Kidney (tissue), 14 donors: ENCODE measurements around the gene SLC27A1. TPM values are rescaled to one million over a fixed set of nuclear protein-coding genes. Genes with fewer than 3 reads are reported as not detected.

Experiments used
- DNase-seq, 5 donors: peaks; one replicate each; pipeline ENCODE4 v3.0.0-alpha.2; 2013 to 2020
- FAIRE-seq: peaks from 2 replicates; lab custom pipeline; 2012; peaks lifted over from hg19 to GRCh38; lab: Jason Lieb, UNC
- H3K27ac ChIP-seq, 2 donors: one replicate each; pipeline ENCODE4 v1.7.0; 2013; ENCODE audit warnings: low read depth in 2 of 2, low read length in 2 of 2, inconsistent platforms in 1 of 2
- H3K27me3 ChIP-seq: one replicate; pipeline ENCODE4 v1.7.1; 2013; ENCODE audit warnings: low read length, inconsistent platforms; ENCODE audit not compliant: control insufficient read depth, insufficient read depth
- H3K36me3 ChIP-seq, 3 donors: one replicate each; pipeline versions ENCODE4 v1.7.0 to v1.7.1; 2013; ENCODE audit warnings: low read length in 3 of 3, control low read depth in 1 of 3, inconsistent platforms in 1 of 3; ENCODE audit not compliant: insufficient read depth in 3 of 3, control insufficient read depth in 2 of 3
- H3K4me1 ChIP-seq, 3 donors: one replicate each; pipeline versions ENCODE4 v1.7.0 to v1.7.1; 2013; ENCODE audit warnings: low read length in 3 of 3, inconsistent platforms in 1 of 3, low read depth in 1 of 3; ENCODE audit not compliant: control insufficient read depth in 2 of 3, insufficient read depth in 2 of 3
- H3K4me3 ChIP-seq, 3 donors: one replicate each; pipeline versions ENCODE4 v1.7.0 to v1.8.1; 2013; ENCODE audit warnings: low read length in 3 of 3, control low read depth in 1 of 3, inconsistent platforms in 1 of 3
- H3K9ac ChIP-seq, 3 donors: one replicate each; pipeline versions ENCODE4 v1.7.0 to v1.7.1; 2013; ENCODE audit warnings: low read length in 3 of 3, control low read depth in 1 of 3, inconsistent platforms in 1 of 3
- H3K9me3 ChIP-seq, 3 donors: one replicate each; pipeline versions ENCODE4 v1.7.0 to v1.7.1; 2013; ENCODE audit warnings: low read length in 3 of 3, control low read depth in 1 of 3, inconsistent platforms in 1 of 3; ENCODE audit not compliant: control insufficient read depth in 2 of 3, insufficient read depth in 1 of 3
- CTCF ChIP-seq: IDR thresholded peaks from 3 replicates; pipeline ENCODE4 v1.5.1; 2012; ENCODE audit warnings: mild to moderate bottlenecking, moderate library complexity, borderline replicate concordance; ENCODE audit not compliant: insufficient read depth; ENCODE audit errors: extremely low read depth
- intact Hi-C: fragments of 100-400 bp; cut with DNase I; formaldehyde crosslinking; loops from one replicate; pipeline ENCODE4 v1.11.1; 2022
- polyA plus RNA-seq: library from polyadenylated mRNA; stranded (reverse); fragments of 350-450 nt; fragmentation: Illumina TruSeq; extraction: RNeasy Lipid Tissue Mini Kit (QIAGEN cat#74804); gene quantifications from one replicate; pipeline ENCODE4 v1.2.3, GENCODE V29; 2014; ENCODE audit warnings: low read depth, low replicate concordance; ENCODE audit not compliant: insufficient read depth
- total RNA-seq: library from RNA; stranded (reverse); fragmentation: NEBNext Ultra II Directional; extraction: Animal tissue kit (Norgen Biotek cat#: 25700); gene quantifications from one replicate; pipeline ENCODE4 v1.2.1, GENCODE V29; 2021
- donor health status: control.
- donor health status: control.
- donor health status: control.
- donor health status: control.
- donor health status: control.
- donor health status: DM: yes; HTN: yes; CAD: no.
- donor health status: Normal renal cell carcinoma (clear cell type).

Gene SLC27A1
- total and polyA plus RNA-seq, 2 donors from 2014 or later: 16.9 to 21.9 TPM

GRCh38 chr19:17542042-17542441 lies 71.7 kb downstream of the SLC27A1 start:
- FAIRE-seq (no peak), DNase-seq (peak in 1 of 5 donors; percentile 43)
- Histone ChIP-seq H3K27ac (no peak overlapping the region), H3K4me1 (peaks cover 0 to 7% (median 0%) of the 10 kb centered on the region in 3 donors), H3K9me3 (no peaks in the 10 kb centered on the region), H3K36me3 (no peaks in the 10 kb centered on the region), H3K27me3 (no peaks in the 10 kb centered on the region), H3K4me3 (no peak overlapping the region), H3K9ac (no peak overlapping the region)
- intact Hi-C loops: no loop called here
- no peak for TF ChIP-seq CTCF

DNA sequence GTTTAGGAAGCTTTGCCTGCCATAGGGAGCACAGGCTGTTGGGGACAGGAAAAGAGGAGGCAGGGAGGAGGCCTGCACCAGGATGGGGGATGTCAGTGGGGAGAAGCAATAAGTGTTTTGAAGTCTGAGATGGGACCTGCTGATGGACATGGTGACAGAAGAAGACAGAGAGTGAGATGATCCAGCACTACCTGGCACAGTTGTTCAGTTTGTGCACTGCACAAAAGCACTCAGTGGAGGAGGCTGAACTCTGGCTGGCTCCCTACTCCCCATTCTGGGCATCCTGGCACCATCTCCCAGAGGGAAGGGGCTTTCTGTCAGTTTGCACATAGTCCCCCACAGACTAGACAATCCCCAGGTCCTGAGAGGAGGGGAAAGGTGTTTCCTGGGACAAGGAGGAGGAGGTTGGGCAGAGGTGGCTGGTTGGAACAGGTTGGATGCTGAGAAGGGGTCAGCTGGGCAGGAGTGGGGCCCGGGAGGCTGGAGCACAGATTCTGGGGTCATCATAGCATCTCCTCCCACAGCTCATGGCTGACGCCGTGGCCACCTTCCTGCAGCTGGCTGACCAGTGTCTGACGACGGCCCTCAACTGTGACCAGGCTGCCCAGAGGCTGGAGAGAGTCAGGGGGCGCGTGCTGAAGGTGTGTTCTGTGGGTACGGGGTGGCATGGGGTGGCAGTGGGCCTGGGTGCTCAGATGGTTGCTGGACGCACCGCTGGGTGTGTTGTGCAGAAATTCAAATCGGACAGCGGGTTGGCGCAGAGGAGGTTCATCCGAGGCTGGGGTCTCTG lies 72.7 kb downstream of the SLC27A1 start:
- TF ChIP-seq CTCF: no peak
- no peaks in the 10 kb centered on the region for H3K36me3 ChIP-seq
- DNase-seq (peak in 1 of 5 donors; percentile 64), FAIRE-seq (no peak)
- intact Hi-C loops: no loop called here
- H3K27me3 ChIP-seq: no peaks in the 10 kb centered on the region
- no peaks in the 10 kb centered on the region for H3K9me3 ChIP-seq
- H3K4me3 ChIP-seq: no peak overlapping the region
- H3K9ac ChIP-seq: no peak overlapping the region
- H3K27ac ChIP-seq: no peak overlapping the region
- peaks cover 0 to 7% (median 0%) of the 10 kb centered on the region in 3 donors for H3K4me1 ChIP-seq

GRCh38 chr19:17543986-17544385 lies 73.7 kb downstream of the SLC27A1 start:
- intact Hi-C loops: no loop called here
- no peak for FAIRE-seq

More at GRCh38 chr19:17543986-17544385, 73.7 kb downstream of the SLC27A1 start:
- no peak overlapping the region for H3K9ac ChIP-seq
- DNase-seq: no peak
- no peak overlapping the region for H3K4me3 ChIP-seq
- H3K36me3 ChIP-seq: no peaks in the 10 kb centered on the region
- TF ChIP-seq CTCF: no peak
- no peaks in the 10 kb centered on the region for H3K27me3 ChIP-seq
- peaks cover 0 to 3% (median 0%) of the 10 kb centered on the region in 3 donors for H3K4me1 ChIP-seq
- H3K9me3 ChIP-seq: no peaks in the 10 kb centered on the region
- H3K27ac ChIP-seq: no peak overlapping the region
